GM19239 (cell line): ENCODE results near the gene MLC1.

Source experiments
- DNase-seq: peaks from one replicate; pipeline ENCODE4 v3.0.0; 2011; ENCODE audit warnings: low spot score; ENCODE audit not compliant: insufficient read length
- FAIRE-seq: peaks from 2 replicates; lab custom pipeline; 2011; peaks lifted over from hg19 to GRCh38; lab: Jason Lieb, UNC

The MLC1 gene

DNA sequence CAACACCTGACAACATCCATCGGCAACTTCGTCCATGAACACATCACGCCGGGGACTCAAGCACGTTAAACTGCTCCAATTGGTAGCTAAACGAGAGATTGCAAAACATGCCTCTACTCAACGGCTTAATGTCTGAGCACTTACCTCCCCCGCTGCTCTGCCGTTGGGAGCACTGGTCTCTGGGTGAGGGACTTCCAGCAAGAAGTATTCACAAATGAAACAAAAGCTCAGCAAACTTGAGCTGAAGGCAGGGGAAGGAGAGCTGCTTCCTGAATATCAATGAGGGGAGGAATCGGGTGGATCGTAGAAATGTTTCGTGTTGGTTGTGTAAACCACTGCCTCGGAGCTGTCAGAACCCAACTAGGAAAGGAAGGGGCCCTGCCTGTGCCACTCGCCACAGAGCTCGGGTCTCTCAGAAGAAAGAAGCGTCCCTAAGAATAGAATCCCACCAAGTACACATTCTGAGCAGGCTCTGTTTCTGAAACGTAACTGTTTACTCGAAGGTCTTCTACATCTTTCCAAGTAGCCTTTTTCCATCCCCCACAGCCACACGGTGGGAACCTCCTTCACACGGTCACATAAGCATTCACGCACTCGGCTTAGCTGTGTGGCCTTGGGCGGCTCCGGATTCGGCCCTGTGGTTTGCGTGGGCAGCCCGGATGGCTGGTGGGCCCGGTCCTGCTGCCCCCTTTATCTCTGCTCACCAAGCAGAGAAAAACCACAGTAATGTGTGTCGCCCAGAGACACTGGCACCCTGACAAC, at the start of gene MLC1:
TSS of gene MLC1 (minus strand) at position 216 of the 762 bp plus-strand sequence. CDS start 524 bp downstream, outside the sequence.
- no peak for DNase-seq
- no peak for FAIRE-seq

DNA sequence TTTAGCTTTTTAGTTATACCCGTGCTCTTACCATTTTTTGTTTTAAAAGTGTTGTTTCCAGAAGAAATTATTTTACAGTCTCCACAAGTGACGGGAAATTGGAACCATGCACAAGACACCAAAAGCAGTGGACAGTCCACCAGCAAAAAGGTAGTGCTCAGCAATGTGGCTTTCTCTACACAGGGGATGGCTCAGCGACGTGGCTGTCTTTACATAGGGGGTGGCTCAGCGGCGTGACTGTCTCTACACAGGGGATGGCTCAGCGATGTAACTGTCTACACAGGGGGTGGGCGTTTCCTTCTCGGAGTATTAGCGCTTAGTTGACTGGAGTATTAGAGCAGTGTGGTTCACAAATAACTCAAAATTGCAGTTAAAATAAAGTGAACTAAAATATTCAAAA, 49.3 kb upstream of the MLC1 start:
- FAIRE-seq = no peak
- no peak for DNase-seq

DNA sequence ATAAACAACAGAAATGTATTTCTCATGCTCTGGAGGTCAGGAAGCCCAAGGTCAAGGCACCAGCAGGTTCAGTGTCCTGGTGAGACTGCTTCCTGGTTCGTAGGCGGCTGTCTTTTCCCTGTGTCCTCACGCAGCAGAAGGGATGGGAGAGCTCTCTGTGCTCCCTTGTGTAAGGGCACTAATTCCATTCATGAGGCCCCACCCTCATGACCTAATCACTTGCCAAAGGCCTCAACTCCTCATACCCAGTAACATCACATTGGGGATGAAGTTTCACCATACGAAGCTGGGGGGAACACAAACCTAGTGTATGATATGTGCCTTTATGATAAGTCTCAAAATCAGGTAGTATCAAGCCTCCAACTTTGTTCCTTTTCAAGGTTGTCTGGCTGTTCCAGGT, 46.7 kb upstream of the MLC1 start:
- FAIRE-seq (peak; percentile 23), DNase-seq (no peak)

DNA sequence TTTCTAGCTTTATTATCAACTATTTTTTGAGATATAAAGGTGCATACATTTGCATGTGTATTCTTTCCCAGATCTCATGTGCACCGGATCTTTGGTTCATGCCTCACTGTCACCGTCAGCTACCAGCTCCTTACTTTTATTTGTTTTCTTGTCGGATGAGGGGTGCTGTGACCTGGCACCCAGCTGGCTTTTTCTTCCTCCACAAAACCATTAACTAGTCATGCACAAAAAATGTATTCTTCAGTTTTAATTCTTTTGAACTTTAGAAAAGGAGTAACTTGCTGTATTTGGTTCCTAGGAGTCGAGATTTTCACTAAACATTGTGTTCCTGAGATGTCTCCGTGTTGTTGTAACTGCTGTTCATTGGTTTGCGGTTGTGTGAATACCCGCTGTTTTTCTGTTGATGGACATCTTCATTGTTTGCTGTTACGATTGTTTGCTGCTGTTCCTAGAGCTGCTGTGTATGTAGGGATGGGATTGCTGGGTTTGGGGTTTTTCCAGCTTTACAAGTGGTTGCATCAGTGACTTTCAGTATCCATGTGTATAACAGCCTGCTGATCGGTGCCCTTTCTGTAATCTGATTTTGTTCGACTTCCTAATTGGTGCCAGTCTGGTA, 44.0 kb upstream of the MLC1 start:
- no peak for FAIRE-seq
- DNase-seq = no peak

GRCh38 chr22:50125029-50125428, 39.8 kb upstream of the MLC1 start:
- DNase-seq (no peak), FAIRE-seq (no peak)

GRCh38 chr22:50123119-50123518, 37.9 kb upstream of the MLC1 start:
- FAIRE-seq (no peak), DNase-seq (no peak)

GRCh38 chr22:50121202-50121740, 36.0 kb upstream of the MLC1 start:
- FAIRE-seq (no peak), DNase-seq (no peak)

DNA sequence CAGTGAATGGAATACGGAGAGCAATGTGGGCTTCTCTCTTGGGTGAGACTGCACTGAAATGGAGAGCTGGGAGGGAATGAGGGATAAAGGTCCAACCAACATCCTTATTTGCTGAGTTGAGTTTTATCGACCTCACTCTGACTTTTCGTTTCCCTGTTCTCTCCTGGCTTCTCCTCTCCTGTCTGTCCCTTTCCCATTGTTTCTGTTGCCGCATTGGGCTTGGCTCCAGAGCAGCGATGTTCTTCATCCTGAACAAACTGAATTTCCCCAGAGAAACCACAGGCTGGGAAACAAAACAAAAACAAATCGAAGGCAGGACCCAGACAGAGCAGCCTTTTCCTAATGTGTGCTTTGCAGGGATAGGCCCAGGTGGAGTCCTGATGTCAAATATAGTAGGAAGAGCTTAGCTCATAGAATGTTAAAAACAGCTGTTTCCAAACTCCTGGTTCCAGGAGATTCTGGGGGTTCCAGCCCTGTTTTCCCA, 34.6 kb upstream of the MLC1 start:
- no peak for FAIRE-seq
- DNase-seq = no peak

GRCh38 chr22:50119169-50119767, 34.0 kb upstream of the MLC1 start:
- FAIRE-seq = no peak
- no peak for DNase-seq

GRCh38 chr22:50118557-50119168, 33.4 kb upstream of the MLC1 start:
- FAIRE-seq = no peak
- no peak for DNase-seq

DNA sequence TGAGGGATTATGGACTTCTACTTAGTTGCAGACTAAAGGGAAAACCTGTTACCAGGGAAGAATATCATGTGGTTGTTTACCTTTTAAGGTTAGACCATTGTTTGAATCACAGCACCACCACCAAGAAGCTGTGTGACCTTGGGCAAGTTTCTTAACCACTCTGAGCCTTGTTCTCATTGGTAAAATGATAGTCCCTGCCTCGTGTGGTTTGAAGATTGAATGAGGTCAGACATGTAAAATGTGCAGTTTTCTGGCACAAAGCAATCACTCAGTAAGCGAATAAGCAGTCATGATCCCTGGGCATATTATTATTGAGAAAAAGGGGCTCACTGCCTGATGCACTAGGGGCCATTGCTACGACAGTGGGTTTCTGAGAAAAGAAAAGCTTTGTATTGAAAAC, 32.9 kb upstream of the MLC1 start:
- DNase-seq (no peak), FAIRE-seq (no peak)

DNA sequence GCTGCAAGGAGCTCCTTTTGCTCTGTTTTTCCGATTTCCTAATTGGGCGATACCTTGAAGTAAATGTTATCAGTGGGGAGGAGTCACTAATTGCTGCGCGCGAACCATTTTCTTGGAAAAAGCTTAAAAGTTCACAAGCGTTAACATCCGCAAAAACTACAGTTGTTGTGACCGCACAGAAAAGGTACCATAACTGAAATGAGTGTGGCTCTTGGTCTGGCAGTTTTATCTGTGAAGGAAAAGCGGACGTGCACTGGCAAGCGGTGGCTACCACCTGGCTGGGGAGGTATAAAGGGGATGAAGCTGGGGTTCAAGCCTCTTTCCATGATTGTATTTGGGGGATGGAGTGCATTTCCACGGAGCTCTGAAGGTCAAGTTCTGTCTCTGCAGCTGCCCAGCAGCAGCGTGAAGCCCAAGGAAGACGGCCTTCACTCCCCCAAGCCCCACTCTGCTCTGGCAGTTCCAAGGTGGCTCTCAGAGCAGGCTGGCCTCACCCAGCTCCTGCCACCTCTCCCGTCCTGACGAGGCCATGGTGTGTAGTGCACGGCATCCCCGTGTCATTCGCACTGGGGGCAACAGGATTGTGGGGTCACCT, 32.0 kb upstream of the MLC1 start:
- FAIRE-seq = no peak
- no peak for DNase-seq

DNA sequence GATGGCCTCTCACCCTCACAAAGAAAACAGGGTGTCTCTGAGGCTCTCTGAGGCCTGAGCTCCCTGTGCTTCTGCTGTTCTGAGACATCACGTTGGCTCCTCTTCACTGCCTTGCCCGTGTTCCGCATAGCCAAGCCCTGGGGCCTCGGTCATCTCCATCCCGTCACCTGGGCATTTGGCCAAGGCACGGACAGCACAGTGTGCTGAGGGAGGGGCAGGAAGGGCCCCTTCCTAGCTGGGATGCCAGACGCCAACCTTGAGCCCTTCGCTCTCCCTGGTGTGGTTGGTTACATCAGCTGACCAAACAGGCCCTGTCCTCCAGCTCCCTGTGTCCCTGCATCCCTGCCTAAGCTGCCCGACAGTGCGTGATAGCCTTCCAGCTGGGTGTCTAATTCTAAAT, 30.5 kb upstream of the MLC1 start:
- no peak for DNase-seq
- no peak for FAIRE-seq

DNA sequence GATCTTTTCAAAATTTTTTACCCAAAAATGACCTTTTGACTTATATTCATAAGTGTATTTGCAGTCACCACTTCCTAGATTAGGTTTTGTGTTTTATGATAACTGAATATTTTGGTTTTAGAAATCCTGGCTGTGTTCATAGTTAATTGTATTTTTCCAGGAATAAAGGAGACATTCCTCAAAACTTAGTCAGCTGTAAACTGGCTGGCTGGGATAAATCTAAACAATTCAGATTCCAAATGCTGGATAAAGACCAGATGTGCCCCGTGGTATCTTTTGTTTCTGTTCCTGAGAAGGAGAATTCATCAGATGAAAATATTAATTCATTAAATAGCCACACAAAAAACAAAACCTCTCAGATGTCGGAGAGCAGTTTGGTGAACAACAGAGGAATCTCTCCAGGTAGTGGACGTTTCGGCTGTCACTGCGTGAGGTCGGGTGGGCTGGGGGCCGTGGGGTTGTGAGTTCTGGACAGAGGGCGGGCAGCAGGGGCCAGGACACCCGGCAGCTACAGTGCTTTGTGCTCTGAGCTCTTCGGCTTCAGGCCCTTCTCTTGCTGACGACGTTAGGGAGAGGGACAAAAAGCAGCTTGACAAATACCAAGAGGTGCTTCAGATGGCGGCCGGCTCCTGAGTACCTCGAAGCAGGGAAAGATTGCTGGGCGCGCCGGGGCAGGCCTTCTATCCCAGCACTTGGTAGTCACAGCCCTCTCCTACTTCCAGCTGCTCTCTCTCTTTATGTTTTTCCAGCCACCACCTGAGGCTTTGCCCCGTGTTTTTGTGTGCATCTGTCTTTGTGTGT, 29.2 kb upstream of the MLC1 start:
- DNase-seq = no peak
- no peak for FAIRE-seq

- DNase-seq (no peak), FAIRE-seq (no peak)
These were observed 27.2 kb upstream of the MLC1 start for GRCh38 chr22:50112151-50113118.

GRCh38 chr22:50111056-50111455, 25.8 kb upstream of the MLC1 start:
- DNase-seq (no peak), FAIRE-seq (no peak)

DNA sequence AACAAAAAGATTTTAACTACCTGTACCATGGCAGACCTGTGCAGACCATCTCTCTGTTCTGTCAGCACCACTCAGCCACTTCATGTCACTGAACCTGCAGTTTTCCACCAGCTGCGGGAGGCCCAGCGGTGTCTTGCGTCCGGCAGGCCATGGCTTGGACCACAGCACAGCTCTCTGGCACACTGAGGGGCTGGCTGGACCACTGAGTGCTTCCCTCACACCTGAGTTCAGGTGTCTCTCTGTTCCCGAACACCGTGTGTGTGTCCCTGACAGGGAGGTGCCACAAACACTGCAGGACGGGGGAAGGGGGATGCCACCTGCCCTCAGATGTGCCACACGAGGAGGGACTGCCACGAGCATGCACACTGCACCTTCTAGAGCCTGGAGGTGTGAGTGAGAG, 22.3 kb upstream of the MLC1 start:
- DNase-seq (no peak), FAIRE-seq (no peak)
